GM04503 (cell line): ENCODE data around the gene CFAP299.
"Not testable (repeated sequence)": the region's sequence is repeated elsewhere in the genome, so short reads cannot be mapped to it uniquely, and the experiment has no call there.

Experiments used
- DNase-seq: peaks from one replicate; pipeline ENCODE4 v3.0.0-alpha.2; 2012; ENCODE audit warnings: low read depth

CFAP299 gene

GRCh38 chr4:80726471-80726870, 390.9 kb downstream of the CFAP299 start:
- DNase-seq = no peak

- no peak for DNase-seq
These were observed 394.6 kb downstream of the CFAP299 start for GRCh38 chr4:80730158-80730557.

GRCh38 chr4:80731436-80731835, 395.9 kb downstream of the CFAP299 start:
- no peak for DNase-seq

GRCh38 chr4:80732010-80732409, 396.5 kb downstream of the CFAP299 start:
- no peak for DNase-seq

- no peak for DNase-seq
These were observed 404.8 kb downstream of the CFAP299 start for GRCh38 chr4:80740375-80740774.

GRCh38 chr4:80749558-80749957, 414.0 kb downstream of the CFAP299 start:
- not testable (repeated sequence) for DNase-seq

GRCh38 chr4:80751200-80751599, 415.7 kb downstream of the CFAP299 start:
- DNase-seq = no peak

GRCh38 chr4:80767944-80768343, 432.4 kb downstream of the CFAP299 start:
- no peak for DNase-seq

- DNase-seq = no peak
These were observed 440.6 kb downstream of the CFAP299 start for GRCh38 chr4:80776168-80776567.

- DNase-seq = no peak
These were observed 445.9 kb downstream of the CFAP299 start for GRCh38 chr4:80781431-80781830.

GRCh38 chr4:80787306-80787705, 451.8 kb downstream of the CFAP299 start:
- no peak for DNase-seq

GRCh38 chr4:80788798-80789197, 453.3 kb downstream of the CFAP299 start:
- no peak for DNase-seq

GRCh38 chr4:80790152-80790551, 454.6 kb downstream of the CFAP299 start:
- DNase-seq = no peak

GRCh38 chr4:80793660-80794059, 458.1 kb downstream of the CFAP299 start:
- not testable (repeated sequence) for DNase-seq

- no peak for DNase-seq
These were observed 462.6 kb downstream of the CFAP299 start for GRCh38 chr4:80798082-80798481.

GRCh38 chr4:80800719-80801118, 465.2 kb downstream of the CFAP299 start:
- not testable (repeated sequence) for DNase-seq

- no peak for DNase-seq
These were observed 467.8 kb downstream of the CFAP299 start for GRCh38 chr4:80803337-80803736.

GRCh38 chr4:80806472-80806871, 470.9 kb downstream of the CFAP299 start:
- DNase-seq = no peak

GRCh38 chr4:80809039-80809729, 473.7 kb downstream of the CFAP299 start:
- DNase-seq = no peak

- no peak for DNase-seq
These were observed 475.9 kb downstream of the CFAP299 start for GRCh38 chr4:80811406-80811805.

GRCh38 chr4:80812145-80812544, 476.6 kb downstream of the CFAP299 start:
- no peak for DNase-seq

GRCh38 chr4:80814266-80814665, 478.7 kb downstream of the CFAP299 start:
- DNase-seq = no peak

- peak; percentile 20 for DNase-seq
These were observed 496.1 kb downstream of the CFAP299 start for GRCh38 chr4:80831383-80832361.
